Astrocyte of the hippocampus (primary cell): ENCODE measurements around the gene PCNT.

Experiments
- DNase-seq: peaks from one replicate; pipeline ENCODE4 v3.0.0; 2011; ENCODE audit warnings: low read depth, low spot score

PCNT gene

GRCh38 chr21:46329796-46330195 is 5.8 kb downstream of the PCNT start:
- no peak for DNase-seq

- DNase-seq: no peak
Observed at GRCh38 chr21:46334351-46335140, 10.6 kb downstream of the PCNT start.

GRCh38 chr21:46336603-46337002 is 12.6 kb downstream of the PCNT start:
- DNase-seq: no peak

- no peak for DNase-seq
Observed at GRCh38 chr21:46340998-46341397, 17.0 kb downstream of the PCNT start.

GRCh38 chr21:46344219-46344915 is 20.4 kb downstream of the PCNT start:
- DNase-seq: no peak

- DNase-seq: no peak
Observed at GRCh38 chr21:46345861-46346260, 21.9 kb downstream of the PCNT start.

- no peak for DNase-seq
Observed at GRCh38 chr21:46346296-46347202, 22.6 kb downstream of the PCNT start.

- DNase-seq: no peak
Observed at GRCh38 chr21:46347203-46347550, 23.2 kb downstream of the PCNT start.

GRCh38 chr21:46347791-46348381 is 23.9 kb downstream of the PCNT start:
- DNase-seq: peak; percentile 38

GRCh38 chr21:46349134-46349760 is 25.3 kb downstream of the PCNT start:
- DNase-seq: no peak

GRCh38 chr21:46350571-46350970 is 26.6 kb downstream of the PCNT start:
- DNase-seq: no peak

- DNase-seq: no peak
Observed at GRCh38 chr21:46350981-46351380, 27.0 kb downstream of the PCNT start.

GRCh38 chr21:46351476-46352163 is 27.7 kb downstream of the PCNT start:
- DNase-seq: no peak

- DNase-seq: no peak
Observed at GRCh38 chr21:46352164-46352515, 28.2 kb downstream of the PCNT start.

- DNase-seq: no peak
Observed at GRCh38 chr21:46352913-46353312, 29.0 kb downstream of the PCNT start.

- no peak for DNase-seq
Observed at GRCh38 chr21:46354046-46354445, 30.1 kb downstream of the PCNT start.

- no peak for DNase-seq
Observed at GRCh38 chr21:46354518-46354917, 30.6 kb downstream of the PCNT start.

GRCh38 chr21:46355161-46356004 is 31.4 kb downstream of the PCNT start:
- DNase-seq: no peak

GRCh38 chr21:46356005-46356338 is 32.0 kb downstream of the PCNT start:
- DNase-seq: no peak
